SK-N-MC (cell line): ENCODE data around the gene BICC1.
A peak's percentile ranks its signal among the peaks of the same experiment; 100 is the strongest.

Experiments used
- DNase-seq: peaks from one replicate; pipeline ENCODE4 v3.0.0-alpha.2; 2011; ENCODE audit warnings: low read depth, low spot score
- H3K27ac ChIP-seq: fragments of 200-600 bp; sonication (generic); 2 replicates; pipeline ENCODE4 v1.5.1; 2016; ENCODE audit warnings: mixed run types
- H3K36me3 ChIP-seq: fragments of 200-600 bp; sonication (generic); 2 replicates; pipeline ENCODE4 v1.6.1; 2017; ENCODE audit warnings: antibody characterized with exemption, low read length, mixed read lengths; ENCODE audit not compliant: insufficient read depth
- H3K4me3 ChIP-seq: fragments of 200-600 bp; sonication (generic); 2 replicates; pipeline ENCODE4 v1.5.1; 2016
- H3K9ac ChIP-seq: fragments of 200-600 bp; sonication (generic); 2 replicates; pipeline ENCODE4 v1.8.0; 2017; ENCODE audit warnings: mixed run types, mixed read lengths; ENCODE audit not compliant: insufficient read length
- H3K9me3 ChIP-seq: fragments of 200-600 bp; sonication (generic); 2 replicates; pipeline ENCODE4 v1.6.1; 2017; ENCODE audit warnings: low read depth, mild to moderate bottlenecking, antibody characterized with exemption, low read length, moderate library complexity, mixed read lengths
- EZH2 ChIP-seq: fragments of 200-600 bp; sonication (generic); IDR thresholded peaks from one replicate; pipeline ENCODE4 v1.6.1; 2017; ENCODE audit warnings: antibody characterized with exemption
- FOXP2 ChIP-seq: optimal IDR thresholded peaks from 2 replicates; pipeline ENCODE3; 2011; ENCODE audit warnings: mild to moderate bottlenecking, moderate library complexity; ENCODE audit not compliant: insufficient read depth; ENCODE audit errors: extremely low read length, control extremely low read depth
- POLR2AphosphoS5 ChIP-seq: IDR thresholded peaks from 2 replicates; pipeline ENCODE4 v1.6.1; 2012; ENCODE audit warnings: mild to moderate bottlenecking, low read depth, low read length, borderline replicate concordance

BICC1 gene

DNA sequence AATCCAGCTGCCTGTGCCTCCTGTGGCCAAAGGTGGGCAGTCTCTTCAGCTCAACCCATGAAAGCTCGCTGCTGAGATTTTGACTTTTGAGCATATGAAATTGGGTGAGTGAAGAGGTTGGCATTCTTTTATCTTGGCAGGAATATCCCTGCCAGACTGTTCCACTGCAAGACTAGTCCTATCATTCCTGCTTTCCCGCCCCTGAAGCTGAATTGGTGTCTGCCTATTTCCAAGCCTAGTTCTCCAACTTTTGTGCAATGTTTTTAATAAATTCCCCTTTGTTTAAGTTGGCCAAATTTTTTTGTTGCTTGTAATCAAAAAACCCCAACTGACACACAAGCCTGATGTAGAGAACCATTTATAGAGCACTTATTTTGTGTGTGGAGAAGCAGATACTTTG is 34.8 kb upstream of the BICC1 start:
- Histone ChIP-seq H3K36me3 (no peaks in the 10 kb centered on the region), H3K9me3 (no peaks in the 10 kb centered on the region), H3K9ac (no peak overlapping the region), H3K27ac (no peak overlapping the region), H3K4me3 (no peak overlapping the region)
- DNase-seq: no peak
- TF ChIP-seq FOXP2 (no peak), EZH2 (no peak), POLR2AphosphoS5 (no peak)

- Histone ChIP-seq H3K27ac (no peak overlapping the region), H3K4me3 (no peak overlapping the region), H3K9ac (no peak overlapping the region), H3K36me3 (no peaks in the 10 kb centered on the region), H3K9me3 (no peaks in the 10 kb centered on the region)
- TF ChIP-seq POLR2AphosphoS5: no peak
- no peak for TF ChIP-seq EZH2
- TF ChIP-seq FOXP2: no peak
- no peak for DNase-seq
These were observed 33.6 kb upstream of the BICC1 start for GRCh38 chr10:58479045-58479444.

- H3K4me3 ChIP-seq: no peak overlapping the region
- H3K27ac ChIP-seq: no peak overlapping the region
- TF ChIP-seq POLR2AphosphoS5 (no peak), FOXP2 (no peak), EZH2 (no peak)
- no peak for DNase-seq
- no peaks in the 10 kb centered on the region for H3K36me3 ChIP-seq
- H3K9me3 ChIP-seq: no peaks in the 10 kb centered on the region
- no peak overlapping the region for H3K9ac ChIP-seq
These were observed 32.4 kb upstream of the BICC1 start for GRCh38 chr10:58480321-58480720.

DNA sequence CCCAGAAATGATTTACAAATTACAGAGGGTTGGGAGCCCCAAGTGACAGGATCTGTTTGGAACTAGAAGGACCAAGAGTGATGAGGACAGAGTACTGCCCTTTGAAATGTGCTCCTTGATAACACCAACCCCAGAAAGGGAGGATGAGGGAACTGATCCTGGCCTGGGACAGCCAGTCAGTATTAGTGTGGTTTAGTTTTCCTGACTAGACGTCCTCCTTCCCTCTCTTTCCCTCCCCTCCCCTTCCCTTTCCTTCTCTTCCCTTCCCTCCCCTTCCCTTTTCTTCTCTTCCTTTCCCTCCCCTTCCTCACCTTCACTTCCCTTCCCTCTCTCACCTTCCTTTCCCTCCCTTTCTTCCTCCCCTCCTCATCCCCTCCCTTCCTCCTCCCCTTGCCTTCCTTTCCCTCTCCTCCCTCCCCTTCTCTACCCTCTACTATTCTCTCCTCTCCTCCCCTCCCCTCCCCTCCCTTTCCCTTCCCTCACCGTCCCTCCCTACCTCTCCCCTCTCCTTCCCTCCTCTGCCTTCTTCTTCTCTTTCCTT is 31.0 kb upstream of the BICC1 start:
- no peak overlapping the region for H3K4me3 ChIP-seq
- no peak overlapping the region for H3K27ac ChIP-seq
- TF ChIP-seq POLR2AphosphoS5: no peak
- TF ChIP-seq FOXP2: no peak
- no peak for TF ChIP-seq EZH2
- no peaks in the 10 kb centered on the region for H3K9me3 ChIP-seq
- H3K9ac ChIP-seq: no peak overlapping the region
- DNase-seq: no peak
- no peaks in the 10 kb centered on the region for H3K36me3 ChIP-seq

GRCh38 chr10:58486821-58487220 is 25.9 kb upstream of the BICC1 start:
- TF ChIP-seq FOXP2 (no peak), POLR2AphosphoS5 (no peak), EZH2 (no peak)
- no peaks in the 10 kb centered on the region for H3K36me3 ChIP-seq
- H3K27ac ChIP-seq: no peak overlapping the region
- no peak for DNase-seq
- H3K9me3 ChIP-seq: no peaks in the 10 kb centered on the region
- no peak overlapping the region for H3K9ac ChIP-seq
- no peak overlapping the region for H3K4me3 ChIP-seq

GRCh38 chr10:58488921-58489320 is 23.8 kb upstream of the BICC1 start:
- no peak for DNase-seq
- no peaks in the 10 kb centered on the region for H3K9me3 ChIP-seq
- H3K27ac ChIP-seq: no peak overlapping the region
- no peak for TF ChIP-seq FOXP2
- no peak for TF ChIP-seq EZH2
- no peak for TF ChIP-seq POLR2AphosphoS5
- no peaks in the 10 kb centered on the region for H3K36me3 ChIP-seq
- H3K4me3 ChIP-seq: no peak overlapping the region
- H3K9ac ChIP-seq: no peak overlapping the region

GRCh38 chr10:58502956-58503355 is 9.7 kb upstream of the BICC1 start:
- Histone ChIP-seq H3K27ac (no peak overlapping the region), H3K4me3 (no peak overlapping the region), H3K36me3 (no peaks in the 10 kb centered on the region), H3K9ac (no peak overlapping the region), H3K9me3 (no peaks in the 10 kb centered on the region)
- TF ChIP-seq FOXP2 (no peak), EZH2 (no peak), POLR2AphosphoS5 (no peak)
- no peak for DNase-seq

DNA sequence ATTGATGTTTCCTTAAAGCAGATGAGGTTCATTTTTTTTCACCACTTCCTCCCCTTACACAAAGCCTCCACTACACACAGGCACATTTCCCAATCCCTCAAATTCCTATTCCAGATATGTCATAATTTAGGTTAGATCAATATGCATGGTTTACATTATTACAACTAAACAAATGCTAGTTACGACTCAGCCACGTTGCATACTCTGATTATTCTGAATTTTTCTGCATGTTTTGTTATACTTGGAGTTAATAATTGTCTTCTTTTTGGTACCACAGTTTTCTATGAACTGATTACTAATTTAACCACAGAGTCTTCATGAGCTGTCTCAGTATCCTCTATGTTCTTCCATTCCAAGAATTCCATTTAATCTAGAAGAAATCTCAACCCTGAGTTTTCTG is 4.4 kb upstream of the BICC1 start:
- no peak for TF ChIP-seq EZH2
- no peak for TF ChIP-seq POLR2AphosphoS5
- TF ChIP-seq FOXP2: no peak
- no peak for DNase-seq
- Histone ChIP-seq H3K9ac (no peak overlapping the region), H3K27ac (no peak overlapping the region), H3K4me3 (no peak overlapping the region), H3K36me3 (no peaks in the 10 kb centered on the region), H3K9me3 (no peaks in the 10 kb centered on the region)

- Histone ChIP-seq H3K9me3 (no peaks in the 10 kb centered on the region), H3K9ac (no peak overlapping the region), H3K4me3 (peak overlapping the region; percentile 56), H3K27ac (no peak overlapping the region), H3K36me3 (no peaks in the 10 kb centered on the region)
- TF ChIP-seq FOXP2: no peak
- TF ChIP-seq POLR2AphosphoS5: no peak
- TF ChIP-seq EZH2: no peak
- no peak for DNase-seq
These were observed 744 bp upstream of the BICC1 start for GRCh38 chr10:58511765-58512490.
